SK-N-SH (cell line): ENCODE results near the gene HEY2. TPM values are rescaled to one million over a fixed set of nuclear protein-coding genes. Genes with fewer than 3 reads are reported as not detected.

Experiments
- CTCF ChIA-PET: fragments of 300-600, 350-600 bp; formaldehyde crosslinking; extraction: SDS; loops from one replicate; lab custom pipeline; 2021; lab: Yijun Ruan, JAX
- POLR2A ChIA-PET: fragments of 350-600 bp; sonication (Branson Sonifier 250); formaldehyde crosslinking; extraction: SDS; loops from one replicate; lab custom pipeline; 2020; ENCODE audit warnings: antibody characterized with exemption, inconsistent platforms; lab: Yijun Ruan, JAX
- DNase-seq: peaks from one replicate; pipeline ENCODE4 v3.0.0; 2012
- H2AFZ ChIP-seq: fragments of 200-600 bp; sonication (generic); 2 replicates; pipeline ENCODE4 v1.8.1; 2016; ENCODE audit warnings: antibody characterized with exemption, mild to moderate bottlenecking, low read depth
- H3F3A ChIP-seq: fragments of 200-600 bp; sonication (generic); replicated peaks from 2 replicates; pipeline ENCODE3; 2016; ENCODE audit warnings: antibody characterized with exemption, mild to moderate bottlenecking; ENCODE audit not compliant: insufficient read depth
- H3K27ac ChIP-seq, 2 experiments: fragments of 200-500 bp in 1 of 2; fragments of 200-600 bp in 1 of 2; sonication (Bioruptor generic) in 1 of 2; sonication (generic), shearing (Covaris generic) in 1 of 2; 2 replicates each; pipeline versions ENCODE4 v1.5.1 to v1.6.1; 2014 to 2016; ENCODE audit warnings: low read depth in 2 of 2, inconsistent platforms in 1 of 2, low read length in 1 of 2, mild to moderate bottlenecking in 1 of 2, mixed read lengths in 1 of 2
- H3K27me3 ChIP-seq: fragments of 200-600 bp; sonication (generic), shearing (Covaris generic); 2 replicates; pipeline ENCODE4 v1.6.1; 2016; ENCODE audit warnings: mixed run types; ENCODE audit not compliant: insufficient read depth
- H3K36me3 ChIP-seq, 2 experiments: fragments of 200-500 bp in 1 of 2; fragments of 200-600 bp in 1 of 2; sonication (Bioruptor generic) in 1 of 2; sonication (generic) in 1 of 2; replicated peaks in 1 of 2; 2 replicates each; pipeline versions ENCODE3 to v1.5.1; 2014 to 2016; ENCODE audit warnings: low read length in 1 of 2, mild to moderate bottlenecking in 1 of 2; ENCODE audit not compliant: insufficient read depth in 2 of 2, control insufficient read depth in 1 of 2
- H3K4me1 ChIP-seq, 2 experiments: fragments of 200-500 bp in 1 of 2; fragments of 200-600 bp in 1 of 2; sonication (Bioruptor generic) in 1 of 2; sonication (generic), shearing (Covaris generic) in 1 of 2; 2 replicates each; pipeline versions ENCODE4 v1.5.1 to v1.6.1; 2014 to 2016; ENCODE audit warnings: low read depth in 1 of 2, low read length in 1 of 2, mixed run types in 1 of 2; ENCODE audit not compliant: insufficient read depth in 2 of 2, control insufficient read depth in 1 of 2
- H3K4me2 ChIP-seq: fragments of 200-600 bp; sonication (generic), shearing (Covaris generic); 2 replicates; pipeline ENCODE4 v1.6.1; 2017; ENCODE audit warnings: mixed run types
- H3K4me3 ChIP-seq, 2 experiments: fragments of 200-500 bp in 1 of 2; fragments of 200-600 bp in 1 of 2; sonication (Bioruptor generic) in 1 of 2; sonication (generic), shearing (Covaris generic) in 1 of 2; 2 replicates each; pipeline versions ENCODE4 v1.5.1 to v1.8.1; 2014 to 2016; ENCODE audit warnings: low read depth in 2 of 2, inconsistent platforms in 1 of 2, low read length in 1 of 2, mild to moderate bottlenecking in 1 of 2, mixed read lengths in 1 of 2, moderate library complexity in 1 of 2
- H3K79me2 ChIP-seq: fragments of 200-600 bp; sonication (generic); 2 replicates; pipeline ENCODE4 v1.8.1; 2017; ENCODE audit warnings: mild to moderate bottlenecking; ENCODE audit not compliant: insufficient read depth
- H3K9ac ChIP-seq: fragments of 200-600 bp; sonication (generic); 2 replicates; pipeline ENCODE4 v1.6.1; 2017; ENCODE audit warnings: mixed run types
- H3K9me2 ChIP-seq: fragments of 200-600 bp; sonication (generic); 2 replicates; pipeline ENCODE4 v1.6.1; 2017; ENCODE audit warnings: mixed run types
- H3K9me3 ChIP-seq: fragments of 200-600 bp; sonication (generic); 2 replicates; pipeline ENCODE4 v1.6.1; 2017; ENCODE audit warnings: mixed run types, mild to moderate bottlenecking, moderate library complexity
- H4K20me1 ChIP-seq: fragments of 200-600 bp; sonication (generic); 2 replicates; pipeline ENCODE4 v1.6.1; 2017; ENCODE audit warnings: mild to moderate bottlenecking, mixed run types; ENCODE audit not compliant: insufficient read depth
- CHD2 ChIP-seq: fragments of 150-350 bp; IDR thresholded peaks from 2 replicates; pipeline ENCODE4 v1.6.1; 2018; ENCODE audit warnings: low read length; ENCODE audit not compliant: partially characterized antibody
- CTCF ChIP-seq: fragments of 200-600 bp; sonication (generic); IDR thresholded peaks from 2 replicates; pipeline ENCODE4 v1.6.1; 2017; ENCODE audit warnings: antibody characterized with exemption, mild to moderate bottlenecking, moderate library complexity
- FOXJ3 ChIP-seq: sonication (generic); formaldehyde crosslinking; IDR thresholded peaks from 2 replicates; pipeline ENCODE4 v1.5.1; 2020; ENCODE audit warnings: mild to moderate bottlenecking, missing genetic modification reagents
- FOXM1 ChIP-seq: IDR thresholded peaks from 2 replicates; pipeline ENCODE4 v1.4.0; 2012; ENCODE audit warnings: low read depth, mild to moderate bottlenecking
- GATA2 ChIP-seq: sonication (generic); formaldehyde crosslinking; IDR thresholded peaks from 2 replicates; pipeline ENCODE4 v1.5.0; 2020; ENCODE audit warnings: mild to moderate bottlenecking, missing genetic modification reagents
- MAX ChIP-seq: IDR thresholded peaks from 2 replicates; pipeline ENCODE4 v1.4.0; 2012; ENCODE audit warnings: low read depth
- MEF2A ChIP-seq: IDR thresholded peaks from 2 replicates; pipeline ENCODE4 v1.4.0; 2012; ENCODE audit warnings: low read depth, borderline replicate concordance
- PBX3 ChIP-seq: IDR thresholded peaks from 2 replicates; pipeline ENCODE4; 2012
- POLR2AphosphoS5 ChIP-seq: IDR thresholded peaks from 2 replicates; pipeline ENCODE4 v1.6.1; 2012; ENCODE audit warnings: low read depth, low read length
- RCOR1 ChIP-seq: fragments of 150-350 bp; IDR thresholded peaks from 2 replicates; pipeline ENCODE4 v1.6.1; 2017; ENCODE audit warnings: antibody characterized with exemption, low read length
- REST ChIP-seq: IDR thresholded peaks from 2 replicates; pipeline ENCODE4 v1.6.1; 2012; ENCODE audit warnings: mild to moderate bottlenecking, low read depth, low read length, moderate library complexity
- RFX5 ChIP-seq: IDR thresholded peaks from 2 replicates; pipeline ENCODE4 v1.6.1; 2012; ENCODE audit warnings: mild to moderate bottlenecking, improper control_type of control experiment, low read length
- SMC3 ChIP-seq: IDR thresholded peaks from 2 replicates; pipeline ENCODE4 v1.6.1; 2012; ENCODE audit warnings: low read depth, low read length, improper control_type of control experiment
- TAF1 ChIP-seq: IDR thresholded peaks from 2 replicates; pipeline ENCODE4 v1.6.1; 2012; ENCODE audit warnings: low read depth, mild to moderate bottlenecking, low read length, moderate library complexity, borderline replicate concordance
- TCF12 ChIP-seq: IDR thresholded peaks from 2 replicates; pipeline ENCODE4 v1.4.0; 2012
- TEAD4 ChIP-seq: IDR thresholded peaks from 2 replicates; pipeline ENCODE4 v1.4.0; 2012; ENCODE audit warnings: mild to moderate bottlenecking, borderline replicate concordance; ENCODE audit not compliant: insufficient read depth
- USF1 ChIP-seq: IDR thresholded peaks from 2 replicates; pipeline ENCODE4 v1.4.0; 2012; ENCODE audit warnings: low read depth, borderline replicate concordance
- WGBS: methylation state at CpG from one replicate; pipeline ENCODE4 v1.1.6; 2017; ENCODE audit warnings: low lambda C conversion rate; 5-methylcytosine and 5-hydroxymethylcytosine counted together
- polyA plus RNA-seq, 3 experiments: library from polyadenylated mRNA; depleted of rRNA; stranded (reverse); fragments of >200 nt; gene quantifications; 2 replicates each; pipeline ENCODE4 v1.2.3, GENCODE V29; 2012

HEY2 gene
- polyA plus RNA-seq, 1 of the 3 experiments (the other 2 are of a cell fraction): not detected

- Histone ChIP-seq H4K20me1 (no peaks in the 10 kb centered on the region), H3K4me1 (peaks cover 32 to 35% of the 10 kb centered on the region in 2 experiments; a peak in 3 of 4 replicates), H3K36me3 (no peaks in the 10 kb centered on the region), H3K9me2 (no peaks in the 10 kb centered on the region), H3K27ac (peak overlapping the region; percentile 86 to 97), H3K79me2 (peaks cover 29% of the 10 kb centered on the region), H3F3A (peaks cover 50% of the 10 kb centered on the region), H3K4me2 (peak overlapping the region; percentile 95; the same call in 1 of the 2 replicates), H2AFZ (peak overlapping the region; percentile 85; the same call in 1 of the 2 replicates), H3K9me3 (no peaks in the 10 kb centered on the region), H3K4me3 (no peak overlapping the region), H3K27me3 (no peaks in the 10 kb centered on the region), H3K9ac (peak overlapping the region; percentile 86; the same call in 1 of the 2 replicates)
- TF ChIP-seq CTCF (no peak), GATA2 (no peak), POLR2AphosphoS5 (no peak), FOXJ3 (CRISPR knock-in tag) (no peak), MAX (no peak), MEF2A (no peak), RFX5 (no peak), PBX3 (no peak), CHD2 (no peak), USF1 (no peak), FOXM1 (no peak), TEAD4 (no peak), TAF1 (no peak), TCF12 (no peak), SMC3 (no peak), RCOR1 (no peak), REST (no peak)
- DNase-seq: no peak
- WGBS: 94% methylated on average over 1 of the region's 1 CpG
- CTCF ChIA-PET: interaction anchor here (0.8 to 4.7 kb wide), 13 partner anchors 8 to 478 kb away, joined by 3 to 65 read pairs (median 4); partner anchors contain the start of gene HINT3
- POLR2A ChIA-PET: interaction anchor here (1.5 to 4.0 kb wide), 5 partner anchors 8 to 197 kb away, joined by 3 to 61 read pairs (median 23); partner anchors contain the start of genes HINT3 and TRMT11
Observed at GRCh38 chr6:125789167-125789566, 39.7 kb downstream of the HEY2 start.
